ENCODE measurements around the gene C20orf173. TPM values are rescaled to one million over a fixed set of nuclear protein-coding genes. Genes with fewer than 3 reads are reported as not detected.

C20orf173 gene
- polyA plus RNA-seq, 1 of the 3 experiments (the other 2 are of a cell fraction): not detected

- Histone ChIP-seq H3K4me2 (no peak overlapping the region), H3K9me2 (no peaks in the 10 kb centered on the region), H3K27me3 (ENCODE audit: insufficient read depth) (no peaks in the 10 kb centered on the region), H3K36me3 (replicated peaks in 1 of 2; ENCODE audit: control insufficient read depth in 1 of 2, insufficient read depth in 2 of 2, low read length in 1 of 2) (no peaks in the 10 kb centered on the region), H3F3A (replicated peaks; ENCODE audit: insufficient read depth) (no peaks in the 10 kb centered on the region), H2AFZ (ENCODE audit: low read depth) (no peak overlapping the region), H3K4me1 (ENCODE audit: control insufficient read depth in 1 of 2, insufficient read depth in 2 of 2, low read depth in 1 of 2, low read length in 1 of 2) (no peaks in the 10 kb centered on the region), H3K27ac (ENCODE audit: low read depth in 2 of 2, low read length in 1 of 2) (no peak overlapping the region), H3K79me2 (ENCODE audit: insufficient read depth) (no peaks in the 10 kb centered on the region), H3K9ac (no peak overlapping the region), H4K20me1 (ENCODE audit: insufficient read depth) (no peaks in the 10 kb centered on the region), H3K9me3 (no peaks in the 10 kb centered on the region), H3K4me3 (ENCODE audit: low read depth in 2 of 2, low read length in 1 of 2) (no peak overlapping the region)
- DNase-seq: no peak
- TF ChIP-seq JUND (IDR thresholded peaks at IDR 0.05): no peak
- no peak for TF ChIP-seq PBX3 (IDR thresholded peaks at IDR 0.05)
- no peak for TF ChIP-seq CHD2 (IDR thresholded peaks at IDR 0.05; ENCODE audit: low read length, partially characterized antibody)
- no peak for TF ChIP-seq MEF2A (IDR thresholded peaks at IDR 0.05; ENCODE audit: borderline replicate concordance, low read depth)
- TF ChIP-seq GABPA (IDR thresholded peaks at IDR 0.05; ENCODE audit: low read depth): no peak
- no peak for TF ChIP-seq SMC3 (IDR thresholded peaks at IDR 0.05; ENCODE audit: low read depth, low read length)
- no peak for TF ChIP-seq YY1 (IDR thresholded peaks at IDR 0.05; ENCODE audit: low read depth)
- TF ChIP-seq TCF12 (IDR thresholded peaks at IDR 0.05): no peak
- ChIA-PET POLR2A (no interaction called here), CTCF (no interaction called here)
- WGBS (ENCODE audit: low lambda C conversion rate): 43% methylated on average over 4 of the region's 4 CpGs
Observed at GRCh38 chr20:35575958-35576357, 46.5 kb upstream of the C20orf173 start.

GRCh38 chr20:35572838-35573237, 43.4 kb upstream of the C20orf173 start:
- Histone ChIP-seq H3K27me3 (ENCODE audit: insufficient read depth) (no peaks in the 10 kb centered on the region), H3K9ac (no peak overlapping the region), H2AFZ (ENCODE audit: low read depth) (no peak overlapping the region), H4K20me1 (ENCODE audit: insufficient read depth) (no peaks in the 10 kb centered on the region), H3K27ac (ENCODE audit: low read depth in 2 of 2, low read length in 1 of 2) (no peak overlapping the region), H3K4me3 (ENCODE audit: low read depth in 2 of 2, low read length in 1 of 2) (no peak overlapping the region), H3K9me2 (no peaks in the 10 kb centered on the region), H3K4me2 (no peak overlapping the region), H3K4me1 (ENCODE audit: control insufficient read depth in 1 of 2, insufficient read depth in 2 of 2, low read depth in 1 of 2, low read length in 1 of 2) (no peaks in the 10 kb centered on the region), H3K36me3 (replicated peaks in 1 of 2; ENCODE audit: control insufficient read depth in 1 of 2, insufficient read depth in 2 of 2, low read length in 1 of 2) (no peaks in the 10 kb centered on the region), H3F3A (replicated peaks; ENCODE audit: insufficient read depth) (peaks cover 3% of the 10 kb centered on the region), H3K79me2 (ENCODE audit: insufficient read depth) (no peaks in the 10 kb centered on the region), H3K9me3 (no peaks in the 10 kb centered on the region)
- POLR2A ChIA-PET: no interaction called here
- CTCF ChIA-PET: no interaction called here
- no peak for TF ChIP-seq NRF1 (IDR thresholded peaks at IDR 0.05; ENCODE audit: low read depth, low read length)
- TF ChIP-seq NFIC (IDR thresholded peaks at IDR 0.05; ENCODE audit: borderline replicate concordance): no peak
- TF ChIP-seq JUND (IDR thresholded peaks at IDR 0.05): no peak
- no peak for TF ChIP-seq GABPA (IDR thresholded peaks at IDR 0.05; ENCODE audit: low read depth)
- no peak for TF ChIP-seq MAX (IDR thresholded peaks at IDR 0.05; ENCODE audit: low read depth)
- TF ChIP-seq, protein P1, sequence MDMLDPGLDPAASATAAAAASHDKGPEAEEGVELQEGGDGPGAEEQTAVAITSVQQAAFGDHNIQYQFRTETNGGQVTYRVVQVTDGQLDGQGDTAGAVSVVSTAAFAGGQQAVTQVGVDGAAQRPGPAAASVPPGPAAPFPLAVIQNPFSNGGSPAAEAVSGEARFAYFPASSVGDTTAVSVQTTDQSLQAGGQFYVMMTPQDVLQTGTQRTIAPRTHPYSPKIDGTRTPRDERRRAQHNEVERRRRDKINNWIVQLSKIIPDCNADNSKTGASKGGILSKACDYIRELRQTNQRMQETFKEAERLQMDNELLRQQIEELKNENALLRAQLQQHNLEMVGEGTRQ (IDR thresholded peaks at IDR 0.05; ENCODE audit: borderline replicate concordance, low read depth, low read length): no peak
- no peak for TF ChIP-seq TCF12 (IDR thresholded peaks at IDR 0.05)
- no peak for TF ChIP-seq FOXM1 (IDR thresholded peaks at IDR 0.05; ENCODE audit: low read depth)
- TF ChIP-seq, protein P2, sequence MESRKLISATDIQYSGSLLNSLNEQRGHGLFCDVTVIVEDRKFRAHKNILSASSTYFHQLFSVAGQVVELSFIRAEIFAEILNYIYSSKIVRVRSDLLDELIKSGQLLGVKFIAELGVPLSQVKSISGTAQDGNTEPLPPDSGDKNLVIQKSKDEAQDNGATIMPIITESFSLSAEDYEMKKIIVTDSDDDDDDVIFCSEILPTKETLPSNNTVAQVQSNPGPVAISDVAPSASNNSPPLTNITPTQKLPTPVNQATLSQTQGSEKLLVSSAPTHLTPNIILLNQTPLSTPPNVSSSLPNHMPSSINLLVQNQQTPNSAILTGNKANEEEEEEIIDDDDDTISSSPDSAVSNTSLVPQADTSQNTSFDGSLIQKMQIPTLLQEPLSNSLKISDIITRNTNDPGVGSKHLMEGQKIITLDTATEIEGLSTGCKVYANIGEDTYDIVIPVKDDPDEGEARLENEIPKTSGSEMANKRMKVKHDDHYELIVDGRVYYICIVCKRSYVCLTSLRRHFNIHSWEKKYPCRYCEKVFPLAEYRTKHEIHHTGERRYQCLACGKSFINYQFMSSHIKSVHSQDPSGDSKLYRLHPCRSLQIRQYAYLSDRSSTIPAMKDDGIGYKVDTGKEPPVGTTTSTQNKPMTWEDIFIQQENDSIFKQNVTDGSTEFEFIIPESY (IDR thresholded peaks at IDR 0.05; ENCODE audit: borderline replicate concordance, low read depth): no peak
- TF ChIP-seq EP300 (IDR thresholded peaks at IDR 0.05; ENCODE audit: borderline replicate concordance in 1 of 2, low read depth in 1 of 2, low read length in 1 of 2): no peak
- TF ChIP-seq ELF1 (IDR thresholded peaks at IDR 0.05): no peak
- no peak for DNase-seq
- WGBS (ENCODE audit: low lambda C conversion rate): 86% methylated on average over 4 of the region's 4 CpGs
